NK-92 treated with Interleukin-12 subunit alpha and Interleukin-12 subunit beta, amount 100 ng/mL, for 24 hours (cell line): ENCODE measurements around the gene ABHD12B.
"Not testable (repeated sequence)": the region's sequence is repeated elsewhere in the genome, so short reads cannot be mapped to it uniquely, and the experiment has no call there.

ENCODE experiments used
- DNase-seq: peaks from one replicate; lab custom pipeline; 2025; lab: John Stamatoyannopoulos, UW

ABHD12B gene

DNA sequence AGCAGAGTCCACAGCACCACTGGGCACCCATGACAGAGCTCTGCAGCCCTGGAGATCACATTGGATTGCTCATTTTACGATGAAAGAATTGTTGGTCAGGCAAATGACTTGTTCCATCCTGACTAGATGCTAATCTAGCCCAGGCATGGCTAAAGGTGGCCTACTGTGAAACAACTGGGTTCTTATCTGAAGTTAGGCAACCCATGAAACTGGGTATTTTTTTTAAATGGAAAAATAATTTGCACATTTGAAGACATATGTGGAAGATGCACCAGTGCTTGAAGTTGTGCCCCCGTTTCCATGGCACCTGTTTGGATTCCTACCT is 64.1 kb downstream of the ABHD12B start:
- DNase-seq = no peak

DNA sequence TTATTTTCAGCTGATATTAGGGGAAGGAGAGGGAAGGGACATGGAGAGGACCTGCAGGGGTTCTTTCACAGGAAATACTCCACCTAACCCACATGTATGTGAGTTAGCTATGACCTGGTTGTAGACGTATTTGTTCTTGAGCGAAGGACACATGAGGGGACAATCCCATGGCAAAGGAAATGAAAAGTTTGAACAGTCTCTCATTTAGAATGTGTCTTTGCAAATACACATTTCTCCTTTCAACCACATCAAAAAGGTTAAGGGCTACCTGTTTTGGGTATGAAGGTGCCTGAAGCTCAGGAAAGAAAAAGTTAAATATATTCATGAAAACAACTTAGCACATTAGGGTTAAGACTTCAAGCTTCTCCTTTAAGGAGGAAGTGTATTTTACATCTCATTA is 65.0 kb downstream of the ABHD12B start:
- no peak for DNase-seq

DNA sequence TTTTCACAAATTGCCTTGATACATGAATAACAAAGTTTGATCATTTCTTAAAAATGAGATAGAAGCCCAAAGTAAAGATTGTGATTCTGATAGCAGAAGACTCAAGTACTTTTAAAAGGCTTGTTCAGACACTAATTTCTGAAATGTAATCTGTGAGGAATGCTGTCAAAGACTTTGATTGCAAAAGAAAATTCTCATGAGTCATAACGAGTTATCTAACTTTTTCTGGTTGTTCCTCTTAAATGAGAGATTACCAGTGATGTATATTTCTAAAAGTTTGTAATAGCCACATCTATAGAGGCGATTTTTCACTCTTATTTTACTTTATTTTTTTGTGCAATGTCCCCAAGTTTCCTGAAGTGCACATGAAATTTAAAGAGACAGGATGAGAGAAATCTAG is 65.5 kb downstream of the ABHD12B start:
- no peak for DNase-seq

DNA sequence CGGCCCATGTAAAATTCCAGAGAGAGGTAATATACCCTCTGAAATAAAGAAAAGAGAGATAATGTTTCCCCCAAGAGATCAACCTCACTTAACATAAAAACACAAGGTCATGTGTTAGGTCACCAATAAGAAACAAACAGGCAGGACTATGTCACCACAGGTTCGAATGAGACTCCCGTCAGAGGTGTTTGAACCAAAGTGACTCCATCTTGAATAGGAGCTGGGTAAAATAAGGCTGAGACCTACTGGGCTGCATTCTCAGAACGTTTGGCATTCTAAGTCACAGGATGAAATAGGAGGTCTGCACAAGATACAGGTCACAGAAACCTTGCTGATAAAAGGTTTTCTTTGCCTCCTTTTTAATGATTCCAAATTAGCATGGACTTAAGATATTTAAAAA is 65.9 kb downstream of the ABHD12B start:
- no peak for DNase-seq

DNA sequence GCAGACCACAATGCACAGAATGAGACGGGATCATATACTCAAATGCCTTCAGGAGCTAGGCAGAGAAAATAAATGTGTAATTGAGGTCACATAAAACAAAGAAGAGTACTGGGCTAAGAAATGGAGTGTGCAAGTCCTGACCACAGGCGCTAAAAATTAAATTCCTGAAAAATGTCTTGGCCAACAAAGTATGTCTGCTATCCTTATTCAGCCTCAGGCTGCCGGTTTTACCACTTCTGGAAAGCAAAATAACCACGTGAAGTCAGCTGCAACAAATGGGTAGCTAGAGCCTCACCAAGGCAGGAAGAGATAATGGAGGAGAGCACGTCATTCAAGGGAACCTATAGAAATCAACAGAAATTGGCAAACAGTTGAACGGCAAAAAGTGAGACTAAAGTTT is 69.3 kb downstream of the ABHD12B start:
- DNase-seq = no peak

DNA sequence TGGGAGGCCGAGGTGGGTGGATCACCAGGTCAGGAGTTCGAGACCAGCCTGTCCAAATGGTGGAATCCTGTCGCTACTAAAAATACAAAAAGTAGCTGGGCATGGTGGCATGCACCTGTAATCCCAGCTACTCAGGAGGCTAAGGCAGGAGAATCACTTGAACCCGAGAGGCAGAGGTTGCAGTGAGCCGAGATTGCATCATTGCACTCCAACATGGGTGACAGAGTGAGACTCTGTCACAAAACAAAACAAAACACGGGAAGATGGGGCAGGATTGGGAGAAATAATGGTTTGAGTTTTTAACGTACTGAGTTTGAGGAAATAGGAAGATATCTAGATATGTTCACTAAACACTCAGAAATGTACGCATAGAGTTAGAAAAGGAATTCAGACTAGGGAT is 69.8 kb downstream of the ABHD12B start:
- not testable (repeated sequence) for DNase-seq

DNA sequence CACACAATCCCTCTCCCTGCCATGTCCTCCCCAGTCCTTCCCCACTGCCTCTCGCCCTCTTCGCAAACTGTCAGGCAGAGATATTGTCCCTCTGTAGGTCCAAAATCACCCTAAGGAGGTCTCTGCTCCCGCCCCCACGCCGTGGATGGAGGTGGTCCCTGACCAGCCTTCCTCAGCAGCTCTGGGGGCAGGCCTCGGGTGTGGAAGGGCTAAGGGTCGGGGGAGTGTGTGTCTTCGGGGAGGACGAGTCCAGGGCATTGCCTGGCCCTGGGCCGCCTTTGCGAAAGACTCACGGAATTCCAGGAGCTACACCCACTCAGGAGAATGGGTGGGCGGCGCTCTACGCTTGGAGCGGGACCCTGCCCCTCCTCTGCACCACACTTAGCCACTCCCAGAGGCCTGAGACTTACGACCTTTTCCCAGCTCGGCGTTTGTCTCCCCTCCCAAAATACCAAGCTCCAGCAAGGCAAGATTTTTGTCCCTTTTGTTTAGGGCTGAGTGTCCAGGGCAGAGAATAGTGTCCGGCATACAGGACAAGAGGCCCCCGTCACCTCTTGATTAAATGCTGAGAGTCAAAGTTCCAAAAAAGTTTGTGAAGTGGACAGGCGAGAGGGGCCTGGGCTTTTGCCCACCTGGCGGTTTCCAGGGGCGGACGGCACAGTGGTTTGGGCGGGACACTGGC is 71.5 kb downstream of the ABHD12B start:
- no peak for DNase-seq

DNA sequence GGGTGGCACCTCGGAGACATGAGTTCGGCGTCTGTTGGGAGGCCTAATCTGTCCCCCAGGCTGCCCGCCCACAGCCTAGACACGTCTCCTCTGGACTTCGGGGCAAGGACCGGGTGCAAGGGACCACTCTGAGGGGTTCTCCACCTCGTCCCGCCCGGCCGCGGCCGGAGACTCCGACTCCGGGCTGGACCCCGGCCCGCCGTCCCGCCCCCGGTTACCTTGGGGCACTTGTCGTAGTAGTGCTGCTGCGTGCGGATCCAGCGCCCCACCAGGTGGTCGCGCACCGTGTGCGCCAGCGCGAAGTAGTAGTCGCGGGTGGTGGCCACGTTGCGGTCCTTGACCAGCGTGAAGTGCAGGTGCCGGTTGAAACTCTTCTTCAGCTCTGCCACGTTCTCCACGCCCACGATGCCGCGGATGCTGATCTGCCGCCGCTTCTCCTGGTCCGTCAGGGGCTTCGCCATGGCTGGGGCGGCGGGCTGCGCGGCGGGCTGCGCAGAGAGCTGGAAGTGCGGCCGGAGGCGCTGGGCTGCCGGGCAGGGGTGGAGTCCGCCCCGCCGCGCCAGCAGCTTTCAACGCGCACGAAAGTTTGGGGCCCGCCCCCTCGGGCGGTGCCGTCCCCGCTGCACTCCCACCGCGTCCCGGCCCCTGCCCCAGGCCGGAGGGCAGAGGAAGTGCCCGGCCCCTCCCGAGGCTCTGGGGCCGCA is 72.2 kb downstream of the ABHD12B start, which contains the start of gene PYGL:
PYGL (minus strand) TSS at position 541 of the 704 bp plus-strand sequence; CDS start at position 461, 80 bp downstream.
- DNase-seq = no peak

DNA sequence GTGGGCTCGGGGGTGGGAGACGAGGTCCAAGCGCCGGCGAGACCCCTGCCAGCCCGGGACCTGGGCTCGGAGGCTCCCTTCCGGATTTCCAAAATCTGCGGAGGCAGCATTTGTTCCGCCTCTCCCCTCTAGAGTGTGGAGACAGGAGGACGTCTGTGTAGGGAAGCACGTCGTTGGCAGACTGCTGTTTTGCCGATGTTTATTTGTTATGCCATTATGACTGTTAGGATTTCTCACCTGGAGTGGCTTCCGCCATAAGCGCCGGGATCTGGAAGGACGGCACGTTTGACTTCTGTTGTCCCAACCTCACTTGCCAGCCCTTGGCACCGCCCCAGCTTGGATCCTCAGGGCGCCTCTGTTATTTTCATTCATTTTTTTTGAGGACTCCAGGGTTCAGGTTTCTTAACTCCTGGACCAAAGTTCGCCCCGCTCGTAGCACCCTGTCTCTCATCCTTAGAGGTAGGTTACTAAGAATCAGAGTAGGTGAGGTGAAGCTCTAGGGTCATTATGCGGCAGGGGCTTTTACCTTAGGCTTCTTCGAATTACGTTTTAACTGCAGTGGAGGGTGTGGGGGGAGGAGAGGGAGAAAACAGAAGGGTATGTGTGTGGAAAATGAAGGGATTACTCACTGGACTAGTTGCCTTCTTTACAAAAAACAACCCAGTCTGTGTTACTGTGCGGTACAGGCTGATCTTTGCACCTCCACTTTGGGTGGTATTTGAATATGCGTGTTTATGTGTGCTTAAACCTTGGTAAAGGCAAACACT is 73.0 kb downstream of the ABHD12B start:
- no peak for DNase-seq

DNA sequence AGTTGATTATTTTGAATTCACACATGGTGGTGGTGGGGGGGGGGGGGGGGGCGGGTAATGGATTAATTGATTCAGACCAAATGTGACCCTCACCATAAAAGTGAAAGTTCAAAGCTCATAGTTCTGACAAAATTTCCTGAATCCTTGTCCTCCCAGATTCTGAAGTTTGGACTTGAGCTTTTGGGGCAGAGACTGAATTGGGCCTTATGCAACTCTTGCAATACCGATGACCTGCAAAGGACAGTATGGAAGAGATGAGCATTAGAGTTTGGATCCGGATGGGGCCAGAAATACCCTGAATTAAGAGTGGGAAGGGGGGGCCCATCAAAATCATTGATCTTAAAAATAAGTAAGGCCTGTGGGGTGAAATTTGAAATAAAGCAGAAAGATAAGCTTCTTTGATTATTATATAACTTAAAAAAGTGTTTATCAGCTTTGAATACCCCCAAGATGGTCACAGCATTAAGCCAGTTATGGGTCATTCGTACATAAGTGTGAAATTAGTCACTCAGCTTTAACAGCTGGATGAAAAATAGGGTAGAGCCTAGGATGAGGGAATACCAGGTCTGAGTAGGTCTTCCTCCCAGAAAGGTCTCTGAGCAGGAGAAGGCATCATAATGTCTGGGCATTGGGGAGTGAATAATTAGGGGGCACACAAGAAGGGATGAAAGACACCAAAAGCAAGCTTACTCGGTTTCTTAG is 74.5 kb downstream of the ABHD12B start:
- DNase-seq = no peak

DNA sequence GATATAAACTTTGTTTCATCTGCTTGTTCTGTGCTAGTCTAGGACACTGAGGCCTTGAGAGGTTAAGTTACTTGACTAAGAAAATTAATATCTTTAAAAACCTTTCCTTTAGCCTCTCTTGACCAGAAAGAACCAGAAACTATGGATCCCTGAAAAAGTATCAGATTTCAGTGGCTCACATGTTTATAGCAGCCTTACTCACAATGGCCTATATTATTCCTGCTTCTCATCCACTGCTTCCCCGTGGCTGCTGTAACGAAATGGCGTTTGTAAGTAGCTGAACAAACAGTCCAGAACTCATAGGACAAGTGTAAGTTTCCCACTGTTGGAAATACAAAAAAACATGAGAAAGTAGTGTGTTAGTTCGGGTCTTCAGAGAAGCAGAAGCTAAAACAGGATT is 75.6 kb downstream of the ABHD12B start:
- DNase-seq = no peak

DNA sequence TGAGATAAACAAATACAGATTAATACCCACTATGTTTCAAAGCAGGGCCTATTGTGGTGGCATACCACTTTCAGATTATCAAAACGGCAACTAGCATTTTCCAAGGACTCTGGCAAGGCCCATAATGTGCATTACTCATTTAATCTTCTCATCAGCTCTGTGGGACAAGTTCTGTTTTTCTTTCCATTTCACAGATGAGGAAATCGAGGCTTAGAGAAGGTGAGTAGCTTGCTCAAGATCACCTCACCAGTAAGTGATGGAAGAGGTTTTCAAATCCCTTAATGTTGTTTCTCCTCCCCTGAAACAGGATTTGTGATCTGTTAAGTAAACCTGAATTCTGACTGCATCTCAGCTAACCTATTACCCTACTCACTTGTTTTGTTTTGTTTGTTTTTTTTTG is 76.4 kb downstream of the ABHD12B start:
- no peak for DNase-seq

DNA sequence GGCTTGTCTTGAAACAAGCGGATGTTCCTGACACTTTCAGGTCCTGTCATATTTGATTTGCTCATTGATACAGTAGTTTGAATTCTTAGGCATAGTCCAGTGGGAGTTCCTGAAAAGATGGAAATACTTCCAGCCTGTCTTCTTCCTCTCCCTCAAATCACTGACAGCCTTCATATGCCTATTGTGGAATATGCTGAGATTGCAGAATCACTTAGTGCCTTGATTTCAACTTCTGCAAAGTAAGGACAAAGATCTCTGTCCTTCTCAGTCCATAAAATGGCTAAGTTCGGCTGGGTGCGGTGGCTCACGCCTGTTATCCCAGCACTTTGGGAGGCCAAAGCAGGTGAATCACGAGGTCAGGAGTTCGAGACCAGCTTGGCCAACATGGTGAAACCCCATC is 79.2 kb downstream of the ABHD12B start:
- DNase-seq = no peak

DNA sequence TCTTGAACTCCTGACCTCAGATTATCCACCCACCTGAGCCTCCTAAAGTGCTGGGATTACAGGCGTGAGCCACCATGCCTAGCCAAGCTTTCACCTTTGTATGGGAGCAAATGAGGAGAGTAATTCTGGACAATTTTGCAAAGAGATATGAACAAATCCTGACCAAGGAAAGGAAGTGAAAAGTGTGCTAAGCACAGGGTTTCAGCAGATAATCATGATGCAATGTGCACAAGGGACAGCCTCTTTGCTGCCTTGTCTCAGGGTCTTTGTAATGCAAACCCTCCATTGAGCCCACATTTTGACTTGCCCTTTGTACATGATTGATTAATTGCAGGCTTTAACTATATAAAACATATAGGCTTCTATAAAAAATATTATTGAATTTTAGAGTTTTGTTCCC is 81.6 kb downstream of the ABHD12B start:
- no peak for DNase-seq
